Stimulated activated naive CD8-positive, alpha-beta T cell treated with anti-CD3 and anti-CD28 coated beads, Interleukin-15, amount 100 ng/mL, for 72 hours (primary cell): ENCODE measurements around the gene TSPAN31.

Experiments used
- ATAC-seq: fragments of 150-1000 bp; cut with Tn5 transposase; 2 replicates; pipeline ENCODE4 v1.10.0; 2021; ENCODE audit warnings: mild to moderate bottlenecking, moderate library complexity
- DNase-seq, 2 donors: peaks; one replicate each; pipeline ENCODE4 v3.0.0; 2021 to 2022
- H3K27ac Mint-ChIP-seq, 2 donors: one replicate each; pipeline ENCODE4 v1.8.0; 2022; ENCODE audit warnings: mild to moderate bottlenecking in 2 of 2, mixed read lengths in 2 of 2, moderate library complexity in 2 of 2
- H3K27me3 Mint-ChIP-seq: one replicate; pipeline ENCODE4 v1.8.0; 2022; ENCODE audit warnings: mixed read lengths
- H3K4me1 Mint-ChIP-seq: one replicate; pipeline ENCODE4 v1.8.0; 2022; ENCODE audit warnings: mild to moderate bottlenecking, mixed read lengths
- H3K4me3 Mint-ChIP-seq, 2 donors: one replicate each; pipeline ENCODE4 v1.8.0; 2022; ENCODE audit warnings: mild to moderate bottlenecking in 2 of 2, mixed read lengths in 2 of 2, moderate library complexity in 1 of 2
- H3K9me3 Mint-ChIP-seq, 2 donors: one replicate each; pipeline ENCODE4 v1.8.0; 2022; ENCODE audit warnings: mixed read lengths in 2 of 2

TSPAN31 gene

GRCh38 chr12:57762463-57762862, 17.6 kb downstream of the TSPAN31 start:
- DNase-seq: no peak
- Mint-ChIP-seq H3K9me3 (no peaks in the 10 kb centered on the region), H3K27me3 (peaks cover 8% of the 10 kb centered on the region), H3K4me1 (peaks cover 73% of the 10 kb centered on the region), H3K4me3 (no peak overlapping the region), H3K27ac (no peak overlapping the region)
- no peak for ATAC-seq

GRCh38 chr12:57763881-57764661, 19.2 kb downstream of the TSPAN31 start:
- DNase-seq (no peak), ATAC-seq (no peak)
- Mint-ChIP-seq H3K27ac (peak overlapping the region in 1 of 2 donors; percentile 57), H3K9me3 (no peaks in the 10 kb centered on the region), H3K27me3 (peaks cover 8% of the 10 kb centered on the region), H3K4me3 (peak overlapping the region; percentile 88 to 97), H3K4me1 (peaks cover 66% of the 10 kb centered on the region)

GRCh38 chr12:57764662-57765002, 19.8 kb downstream of the TSPAN31 start:
- peak overlapping the region; percentile 88 to 97 for H3K4me3 Mint-ChIP-seq
- no peaks in the 10 kb centered on the region for H3K9me3 Mint-ChIP-seq
- no peak for DNase-seq
- ATAC-seq: peak; percentile 26
- peaks cover 61% of the 10 kb centered on the region for H3K4me1 Mint-ChIP-seq
- H3K27ac Mint-ChIP-seq: peak overlapping the region in 1 of 2 donors; percentile 51
- H3K27me3 Mint-ChIP-seq: peaks cover 8% of the 10 kb centered on the region

GRCh38 chr12:57765003-57765697, 20.3 kb downstream of the TSPAN31 start:
- peaks cover 8% of the 10 kb centered on the region for H3K27me3 Mint-ChIP-seq
- peak overlapping the region; percentile 88 to 97 for H3K4me3 Mint-ChIP-seq
- H3K27ac Mint-ChIP-seq: peak overlapping the region; percentile 77 to 83
- ATAC-seq (peak; percentile 81), DNase-seq (peak; percentile 65 to 67)
- no peaks in the 10 kb centered on the region for H3K9me3 Mint-ChIP-seq
- H3K4me1 Mint-ChIP-seq: peaks cover 64% of the 10 kb centered on the region

GRCh38 chr12:57765698-57766463, 21.0 kb downstream of the TSPAN31 start:
- peak overlapping the region in 1 of 2 donors; percentile 83 for H3K27ac Mint-ChIP-seq
- DNase-seq (peak in 1 of 2 donors; percentile 24), ATAC-seq (peak; percentile 44)
- peaks cover 69% of the 10 kb centered on the region for H3K4me1 Mint-ChIP-seq
- peak overlapping the region; percentile 88 to 97 for H3K4me3 Mint-ChIP-seq
- H3K27me3 Mint-ChIP-seq: peaks cover 8% of the 10 kb centered on the region
- no peaks in the 10 kb centered on the region for H3K9me3 Mint-ChIP-seq

GRCh38 chr12:57766464-57767304, 21.8 kb downstream of the TSPAN31 start, which contains the start of gene CYP27B1:
CYP27B1 (minus strand) TSS chr12:57767078; CDS start chr12:57767041, 37 bp downstream.
- Mint-ChIP-seq H3K9me3 (no peaks in the 10 kb centered on the region), H3K27me3 (peaks cover 8% of the 10 kb centered on the region), H3K4me1 (peaks cover 69% of the 10 kb centered on the region), H3K27ac (no peak within 1 kb of the TSS), H3K4me3 (peak within 1 kb of the TSS; percentile 88 to 97)
- no peak for DNase-seq
- peak; percentile 34 for ATAC-seq

- H3K4me1 Mint-ChIP-seq: peaks cover 68% of the 10 kb centered on the region
- peaks cover 8% of the 10 kb centered on the region for H3K27me3 Mint-ChIP-seq
- no peaks in the 10 kb centered on the region for H3K9me3 Mint-ChIP-seq
- DNase-seq (no peak), ATAC-seq (no peak)
- no peak overlapping the region for H3K27ac Mint-ChIP-seq
- H3K4me3 Mint-ChIP-seq: no peak overlapping the region
Observed at GRCh38 chr12:57767305-57767698, 22.5 kb downstream of the TSPAN31 start.

- Mint-ChIP-seq H3K4me3 (no peak overlapping the region), H3K4me1 (peaks cover 71% of the 10 kb centered on the region)
- no peak for ATAC-seq
Observed at GRCh38 chr12:57767876-57768275, 23.0 kb downstream of the TSPAN31 start.

GRCh38 chr12:57769594-57769993, 24.8 kb downstream of the TSPAN31 start:
- Mint-ChIP-seq H3K9me3 (no peaks in the 10 kb centered on the region), H3K27me3 (peaks cover 8% of the 10 kb centered on the region), H3K27ac (no peak overlapping the region), H3K4me3 (peak overlapping the region in 1 of 2 donors; percentile 10), H3K4me1 (peaks cover 61% of the 10 kb centered on the region)
- no peak for DNase-seq
- ATAC-seq: no peak

More at GRCh38 chr12:57767876-57768275, 23.0 kb downstream of the TSPAN31 start:
- Mint-ChIP-seq H3K27me3 (peaks cover 8% of the 10 kb centered on the region), H3K27ac (no peak overlapping the region), H3K9me3 (no peaks in the 10 kb centered on the region)
- no peak for DNase-seq

- Mint-ChIP-seq H3K27me3 (peaks cover 8% of the 10 kb centered on the region), H3K4me3 (peak overlapping the region in 1 of 2 donors; percentile 99), H3K9me3 (no peaks in the 10 kb centered on the region), H3K27ac (no peak overlapping the region), H3K4me1 (peaks cover 49% of the 10 kb centered on the region)
- DNase-seq: no peak
- no peak for ATAC-seq
Observed at GRCh38 chr12:57770734-57771133, 25.9 kb downstream of the TSPAN31 start.

GRCh38 chr12:57771236-57771872, 26.5 kb downstream of the TSPAN31 start:
- peak; percentile 81 for ATAC-seq

GRCh38 chr12:57771873-57772428, 27.1 kb downstream of the TSPAN31 start, which contains the start of gene METTL1:
METTL1 (minus strand) TSS chr12:57772105; CDS start chr12:57772083, 22 bp downstream.
- peak; percentile 92 to 94 for DNase-seq
- no peaks in the 10 kb centered on the region for H3K9me3 Mint-ChIP-seq
- H3K4me1 Mint-ChIP-seq: peaks cover 37% of the 10 kb centered on the region
- no peaks in the 10 kb centered on the region for H3K27me3 Mint-ChIP-seq
- ATAC-seq: peak; percentile 94
- H3K4me3 Mint-ChIP-seq: peak within 1 kb of the TSS; percentile 99
- peak within 1 kb of the TSS; percentile 98 to 99 for H3K27ac Mint-ChIP-seq

More at GRCh38 chr12:57771236-57771872, 26.5 kb downstream of the TSPAN31 start:
- H3K4me1 Mint-ChIP-seq: peaks cover 43% of the 10 kb centered on the region
- DNase-seq: peak in 1 of 2 donors; percentile 89
- peak overlapping the region; percentile 99 for H3K4me3 Mint-ChIP-seq
- peak overlapping the region; percentile 98 to 99 for H3K27ac Mint-ChIP-seq
- H3K27me3 Mint-ChIP-seq: peaks cover 5% of the 10 kb centered on the region
- H3K9me3 Mint-ChIP-seq: no peaks in the 10 kb centered on the region

GRCh38 chr12:57772429-57773322, 27.8 kb downstream of the TSPAN31 start, which contains the start of gene EEF1AKMT3:
EEF1AKMT3 (plus strand) TSS chr12:57772614; CDS start chr12:57772725, 111 bp downstream.
- no peak for DNase-seq
- H3K9me3 Mint-ChIP-seq: no peaks in the 10 kb centered on the region

More at GRCh38 chr12:57772429-57773322, 27.8 kb downstream of the TSPAN31 start, which contains the start of gene EEF1AKMT3:
- peaks cover 30% of the 10 kb centered on the region for H3K4me1 Mint-ChIP-seq
- no peaks in the 10 kb centered on the region for H3K27me3 Mint-ChIP-seq
- peak within 1 kb of the TSS; percentile 99 for H3K4me3 Mint-ChIP-seq
- peak within 1 kb of the TSS; percentile 98 to 99 for H3K27ac Mint-ChIP-seq
- ATAC-seq: peak; percentile 46
